Cerebellar cortex (tissue), 1 donor: ENCODE data around the gene PLEKHA8.

Source experiments
- DNase-seq: peaks from one replicate; pipeline ENCODE4 v3.0.0-alpha.2; 2015; ENCODE audit warnings: low spot score

The PLEKHA8 gene

DNA sequence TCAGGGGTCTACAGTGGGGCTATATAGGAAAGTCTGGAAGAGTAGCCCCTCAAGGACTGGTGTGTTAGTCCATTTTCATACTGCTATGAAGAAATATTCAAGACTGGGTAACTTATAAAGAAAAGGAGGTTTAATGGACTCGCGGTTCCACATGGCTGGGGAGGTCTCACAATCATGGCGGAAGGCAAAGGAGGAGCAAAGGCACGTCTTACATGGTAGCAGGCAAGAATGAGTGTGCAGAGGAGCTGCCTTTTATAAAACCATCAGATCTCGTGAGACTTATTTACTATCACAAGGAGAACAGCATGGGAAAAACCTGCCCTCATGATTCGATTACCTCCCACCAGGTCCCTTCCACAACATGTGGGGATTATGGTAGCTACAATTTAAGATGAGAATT, 4.7 kb upstream of the PLEKHA8 start:
- no peak for DNase-seq

DNA sequence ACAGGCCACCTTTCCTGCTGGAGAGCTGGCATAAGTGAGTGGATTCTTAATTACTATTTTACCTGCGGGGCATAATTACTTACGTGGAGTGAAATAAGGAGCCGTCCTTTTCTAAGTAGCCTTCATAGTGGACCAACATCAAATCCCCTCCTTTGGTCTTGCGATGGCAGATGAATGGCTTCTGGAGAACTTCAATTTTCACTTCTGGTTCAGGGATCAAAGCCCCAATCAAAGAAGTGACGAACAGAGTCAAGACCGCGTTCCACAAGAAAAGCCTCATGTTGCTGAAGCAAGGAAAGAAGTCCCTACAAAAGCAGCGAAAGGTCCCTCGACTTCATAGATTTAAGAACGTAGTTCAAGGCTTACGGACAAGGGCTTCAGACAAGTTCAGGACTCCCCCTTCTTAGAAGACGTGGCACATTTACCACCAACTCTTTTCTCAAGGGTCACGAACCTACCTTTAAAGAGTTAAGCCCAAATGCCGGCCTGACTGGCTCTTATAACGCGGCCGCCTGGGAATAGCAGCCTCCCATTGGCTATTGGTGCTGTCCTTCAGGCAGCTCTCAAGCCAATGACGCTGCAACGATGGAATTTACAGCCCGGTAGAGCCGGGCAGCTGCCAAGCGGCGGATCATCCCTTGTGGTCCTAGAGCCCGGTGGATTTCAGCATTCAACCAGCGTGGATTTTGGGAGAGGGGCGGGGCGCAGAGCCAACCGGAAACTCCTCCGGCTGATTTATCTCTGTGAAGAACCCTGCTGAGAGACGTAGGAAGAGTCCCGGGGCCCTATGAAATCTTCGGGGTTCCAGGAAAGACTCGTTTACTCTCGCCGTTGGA, 1.8 kb upstream of the PLEKHA8 start, which contains the start of gene FKBP14:
TSS of gene FKBP14 (minus strand) at position 474 of the 836 bp plus-strand sequence. CDS start at position 280, 194 bp downstream.
- peak; percentile 100 for DNase-seq

DNA sequence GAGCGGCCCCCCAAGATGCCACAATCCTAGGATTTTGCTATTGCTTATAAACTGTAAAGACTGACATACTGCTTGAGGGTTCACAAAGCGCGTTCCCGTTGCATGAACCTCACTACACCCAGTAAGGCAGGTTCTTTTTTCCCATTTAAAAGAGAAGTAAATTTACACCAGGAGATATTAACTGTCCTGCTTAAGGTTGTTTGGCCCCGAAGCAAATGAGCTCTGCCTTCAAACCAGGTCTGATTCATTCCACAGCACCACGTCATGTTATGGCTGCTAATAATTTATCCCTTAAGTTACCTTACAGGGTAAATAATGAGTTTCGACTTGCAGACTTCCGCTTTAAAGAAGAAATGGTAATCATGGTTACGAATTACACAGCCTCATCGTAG, 1.2 kb upstream of the PLEKHA8 start:
- no peak for DNase-seq

DNA sequence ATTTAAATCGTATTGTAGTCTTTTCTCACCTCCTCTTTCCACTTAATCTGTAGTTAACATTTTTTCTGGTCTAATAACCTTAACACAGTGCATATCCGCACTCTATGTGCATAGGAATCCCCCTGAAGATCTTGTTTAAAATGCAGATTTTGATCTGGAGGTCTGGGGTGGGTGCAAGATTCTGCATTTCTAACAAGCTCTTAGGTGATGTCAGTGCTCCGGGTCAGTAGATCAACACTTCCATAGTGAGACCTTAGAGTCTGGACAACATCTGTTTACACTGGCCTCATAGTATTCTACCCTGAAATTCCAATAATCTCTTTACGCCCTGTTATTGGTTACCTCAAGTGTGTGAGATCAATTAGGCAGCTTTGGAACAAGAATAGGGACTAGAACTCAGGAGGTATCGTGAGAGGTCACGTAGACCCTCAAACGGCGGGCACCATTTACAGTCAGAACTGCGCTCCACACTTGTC, 434 bp upstream of the PLEKHA8 start:
- DNase-seq, result no peak

DNA sequence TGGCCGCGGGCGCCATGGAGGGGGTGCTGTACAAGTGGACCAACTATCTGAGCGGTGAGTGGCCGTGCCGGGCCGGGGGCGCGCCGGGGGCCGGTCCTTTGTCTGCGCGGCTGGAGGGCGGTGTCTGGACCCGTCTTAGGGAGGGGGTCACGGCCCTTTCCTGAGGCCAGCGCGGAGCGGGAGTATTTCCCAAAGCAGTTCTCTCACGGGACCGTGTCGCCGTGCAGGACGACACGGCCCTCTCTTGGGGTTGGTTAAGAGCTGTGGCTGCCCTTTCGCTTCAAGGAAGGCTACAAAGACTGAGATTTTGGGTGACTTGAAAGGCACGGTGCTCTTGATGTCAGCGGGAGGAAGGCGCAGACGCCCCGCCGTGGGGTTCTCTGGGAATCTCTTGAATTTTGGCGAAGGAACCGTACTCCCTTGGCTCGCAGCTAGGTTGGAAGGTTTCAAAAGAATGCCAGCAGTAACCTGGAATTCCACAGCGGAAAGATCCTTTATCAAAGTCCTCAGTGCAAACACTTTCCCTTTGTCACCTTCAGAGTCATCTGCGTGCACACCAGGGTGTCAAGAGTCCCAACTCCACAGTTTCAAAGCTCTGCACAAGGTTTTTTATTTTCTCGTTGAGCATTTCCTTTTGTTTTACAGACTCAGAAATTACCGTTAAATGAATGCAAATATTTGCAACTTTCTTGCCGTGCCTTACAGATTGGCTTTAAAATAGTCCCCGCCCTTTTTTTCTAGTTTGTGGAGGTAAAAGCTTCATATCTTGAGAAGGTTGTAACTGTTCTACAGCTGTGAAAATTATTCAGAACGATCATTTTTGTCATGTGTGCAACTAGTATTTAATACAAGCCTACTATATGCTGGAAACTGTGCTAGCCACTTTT, 780 bp downstream of the PLEKHA8 start:
- peak; percentile 65 for DNase-seq

DNA sequence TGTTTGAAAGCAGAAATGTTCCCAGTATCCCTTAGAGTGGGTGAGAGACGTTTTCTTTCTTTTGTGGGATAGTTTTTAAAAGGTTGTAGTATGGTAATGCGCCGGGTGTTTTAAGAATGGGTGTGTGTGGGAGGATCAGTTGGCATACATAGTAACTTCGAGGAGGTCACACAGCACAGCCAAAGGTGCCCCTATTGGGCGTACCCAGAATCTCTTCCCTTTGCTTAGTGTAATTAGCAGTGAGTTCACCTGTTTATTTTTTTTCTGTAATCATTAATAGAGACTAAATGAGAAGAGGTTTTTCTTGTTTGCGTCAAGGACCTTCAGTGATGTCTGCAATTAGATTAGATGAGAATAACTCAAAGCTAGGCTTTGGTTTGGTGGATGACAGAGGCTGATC, 1.5 kb downstream of the PLEKHA8 start:
- peak; percentile 25 for DNase-seq

DNA sequence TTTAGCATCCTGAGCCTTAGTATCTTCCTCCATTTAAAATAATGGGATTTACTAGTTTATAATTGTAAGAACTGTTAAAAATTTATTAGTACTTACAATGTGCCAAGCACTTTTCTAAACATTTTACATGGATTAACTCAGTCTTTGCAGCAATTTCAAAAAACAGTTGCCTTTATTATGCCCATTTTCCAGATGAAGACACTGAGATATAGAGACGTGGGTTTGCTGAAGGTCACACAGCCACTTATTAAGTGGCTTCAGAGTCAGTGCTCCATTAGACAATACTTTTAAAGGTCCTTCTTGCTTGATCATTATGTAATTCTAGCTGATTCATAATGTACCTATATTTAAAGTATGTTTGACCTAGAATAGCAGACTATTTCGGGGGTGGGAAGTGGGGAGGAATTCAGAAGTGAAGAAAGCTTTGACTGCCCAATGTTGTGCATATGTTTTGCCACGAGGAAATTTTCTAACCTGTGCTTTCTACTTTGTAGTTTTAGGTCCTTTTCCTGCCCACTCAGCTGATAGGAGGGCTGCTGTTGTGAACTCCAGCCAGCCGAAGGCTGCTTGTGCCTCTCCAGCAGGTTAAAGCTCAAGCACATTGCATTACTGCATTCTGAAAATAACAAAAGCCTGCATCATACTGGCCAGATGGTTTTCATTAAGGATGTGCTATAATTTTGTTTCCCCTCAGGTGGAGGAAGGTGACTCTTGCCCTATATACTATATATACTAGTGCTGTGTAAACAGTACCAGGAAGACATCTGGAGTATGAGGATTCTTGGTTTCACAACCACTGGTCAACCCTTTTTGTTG, 4.3 kb downstream of the PLEKHA8 start:
- DNase-seq, result no peak

DNA sequence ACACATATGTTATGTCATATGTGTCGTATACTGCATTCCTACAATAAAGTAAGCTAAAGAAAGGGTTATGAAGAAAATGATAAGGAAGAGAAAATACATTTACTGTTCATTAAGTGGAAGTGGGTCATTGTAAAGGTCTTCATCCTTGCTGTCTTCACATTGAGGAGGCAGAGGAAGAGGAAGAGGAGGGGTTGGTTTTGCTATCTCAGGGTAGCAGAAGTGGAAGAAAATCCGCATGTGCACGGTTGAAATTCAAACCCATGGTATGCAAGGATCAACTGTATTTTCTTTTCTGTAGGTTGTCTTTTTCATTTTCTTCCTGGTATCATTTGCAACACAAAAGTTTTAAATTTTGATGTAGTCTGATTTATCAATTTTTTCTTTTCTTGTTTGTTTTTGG, 6.3 kb downstream of the PLEKHA8 start:
- no peak for DNase-seq

DNA sequence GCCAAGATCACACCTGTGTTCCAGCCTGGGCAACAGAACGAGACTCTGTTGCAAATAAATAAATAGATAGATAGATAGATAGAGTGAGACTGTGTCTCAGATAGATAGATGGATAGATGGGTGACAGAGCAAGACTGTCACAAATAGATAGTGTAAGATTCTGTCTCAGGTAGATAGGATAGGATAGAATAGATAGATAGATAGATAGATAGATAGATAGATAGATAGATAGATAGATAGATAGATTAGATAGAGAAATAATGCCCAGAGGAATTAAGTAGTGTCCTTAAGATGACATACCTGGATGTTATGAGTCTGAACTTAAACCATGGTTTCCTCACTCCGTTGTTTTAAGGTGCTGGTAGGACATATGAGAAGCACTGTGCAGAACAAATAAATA, 8.0 kb downstream of the PLEKHA8 start:
- no peak for DNase-seq

DNA sequence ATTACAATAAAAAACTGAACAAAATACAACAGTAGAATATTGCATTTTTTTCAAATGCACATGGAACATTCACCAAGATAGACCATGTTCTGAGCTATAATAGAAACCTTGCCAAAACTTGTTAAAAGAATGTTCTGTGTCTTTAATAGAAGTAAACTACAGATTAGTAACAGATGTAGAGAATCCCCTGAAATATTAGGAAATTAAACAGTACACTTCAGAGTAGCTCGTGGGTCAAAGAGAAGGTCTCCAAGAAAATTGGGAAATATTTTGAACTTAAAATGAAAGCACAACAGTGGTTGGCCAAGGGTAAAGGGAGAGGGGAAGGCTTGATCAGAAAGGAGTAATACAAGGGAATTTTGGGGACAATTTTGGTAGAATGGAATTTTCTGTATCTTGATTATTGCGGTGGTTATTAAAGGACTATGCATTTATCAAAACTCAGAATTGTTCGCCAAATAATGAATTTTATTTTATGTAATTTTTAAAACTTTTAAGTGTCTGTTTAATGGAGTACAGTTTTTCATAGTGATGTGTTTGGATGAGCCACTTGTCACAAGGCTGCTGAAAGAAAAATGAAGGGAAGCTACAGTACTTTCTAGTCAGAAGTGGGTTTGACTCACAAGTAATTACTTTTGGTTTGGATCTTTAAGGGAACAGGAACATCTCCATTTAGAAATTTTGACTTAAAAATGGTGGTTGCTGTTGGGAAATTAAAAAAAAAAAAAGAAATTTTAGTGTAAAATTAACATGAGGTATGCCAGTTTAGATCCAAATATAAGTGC, 10.2 kb downstream of the PLEKHA8 start:
- DNase-seq, result no peak

DNA sequence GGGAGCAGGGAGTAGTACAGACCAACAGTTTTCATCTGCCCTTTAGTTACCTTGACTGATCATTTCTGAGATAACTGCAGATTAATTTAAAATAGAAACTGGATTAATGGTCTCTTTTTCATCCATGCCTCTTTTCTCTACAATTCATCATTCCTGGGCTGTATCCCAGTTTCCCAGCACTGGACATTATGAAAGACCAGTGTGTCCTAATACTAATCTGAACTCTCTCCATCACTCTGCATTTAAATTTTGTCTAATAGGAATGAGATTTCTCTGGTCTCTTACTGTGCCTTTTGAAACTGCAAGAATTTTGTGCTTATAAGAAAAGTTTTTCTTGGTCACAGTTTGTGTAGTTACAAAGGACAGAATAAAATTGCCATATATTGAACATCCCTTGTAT, 12.7 kb downstream of the PLEKHA8 start:
- no peak for DNase-seq

DNA sequence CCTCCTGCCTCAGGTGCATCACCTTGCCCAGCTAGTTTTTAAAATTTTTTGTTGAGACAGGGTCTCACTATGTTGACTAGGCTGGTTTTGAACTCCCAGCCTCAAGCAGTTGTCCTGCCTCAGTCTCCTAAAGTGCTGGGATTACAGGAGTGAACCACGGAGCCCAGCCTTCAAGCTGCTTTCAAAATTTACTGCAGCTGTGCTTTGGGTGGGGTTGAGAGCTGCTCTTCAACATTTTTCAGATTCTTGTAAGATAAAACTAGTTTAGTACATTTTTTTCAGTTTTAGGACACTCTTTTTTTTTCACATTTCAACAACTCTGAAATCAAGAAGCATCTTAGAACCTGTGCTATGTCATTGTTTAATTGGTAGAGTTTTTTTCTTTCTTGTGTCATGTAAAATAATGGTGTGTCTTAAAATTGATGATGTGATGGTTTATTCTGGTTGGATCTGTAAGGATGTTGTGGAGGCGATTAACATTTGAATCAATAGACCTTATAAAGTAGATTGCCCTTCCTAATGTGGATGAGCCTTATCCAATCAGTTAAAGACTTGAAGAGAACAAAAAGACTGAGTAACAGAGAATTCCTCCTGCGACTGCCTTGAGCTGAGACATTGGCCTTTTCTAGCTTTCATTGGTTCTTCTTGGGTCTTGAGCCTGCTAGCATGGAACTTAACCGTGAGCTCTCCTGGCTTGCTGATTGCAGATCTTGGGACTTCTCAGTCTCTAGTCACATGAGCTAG, 13.5 kb downstream of the PLEKHA8 start:
- DNase-seq, result no peak

DNA sequence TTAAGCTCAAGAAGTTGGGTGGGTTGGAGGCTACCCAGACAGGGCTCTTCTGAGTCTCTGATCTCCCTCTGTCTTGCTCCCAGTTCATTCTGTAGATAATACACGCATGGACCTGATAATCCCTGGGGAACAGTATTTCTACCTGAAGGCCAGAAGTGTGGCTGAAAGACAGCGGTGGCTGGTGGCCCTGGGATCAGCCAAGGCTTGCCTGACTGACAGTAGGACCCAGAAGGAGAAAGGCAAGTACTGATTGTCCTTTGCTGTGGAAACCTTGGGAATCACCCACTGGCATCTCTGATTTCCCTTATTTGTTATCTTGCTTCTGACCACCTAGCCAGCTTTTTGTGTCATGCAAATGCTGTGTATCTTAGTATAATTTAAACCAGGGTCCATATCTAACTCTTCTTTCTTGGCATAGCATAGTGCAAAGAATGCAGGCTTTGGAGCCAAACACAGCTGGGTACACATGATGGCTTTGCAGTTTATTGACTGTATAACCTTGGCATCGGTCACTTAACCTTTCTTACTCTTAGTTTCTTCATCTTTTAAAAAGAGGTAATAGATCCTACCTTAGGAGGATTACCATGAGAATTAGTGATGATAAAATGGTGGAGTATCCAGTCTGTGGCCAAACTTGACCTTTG, 18.0 kb downstream of the PLEKHA8 start:
- DNase-seq, result no peak

DNA sequence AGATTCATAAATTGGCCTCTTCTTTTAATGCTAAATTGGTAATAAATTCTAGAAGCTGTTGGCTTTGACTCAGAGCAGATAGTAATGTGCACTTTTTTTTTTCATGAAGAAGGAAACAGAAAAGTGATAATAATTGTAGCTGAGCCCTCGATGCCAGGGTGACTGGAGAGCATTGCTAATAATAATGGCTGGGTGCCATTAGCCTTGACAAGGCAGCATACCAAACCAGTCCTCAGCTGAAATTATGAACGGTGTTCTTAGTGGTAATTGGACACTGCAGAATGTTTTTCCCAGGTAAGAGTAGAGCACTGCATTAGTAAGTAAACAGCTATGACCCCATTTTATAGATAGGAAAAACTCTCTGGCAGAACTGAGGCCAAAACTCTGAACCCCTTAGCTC, 18.9 kb downstream of the PLEKHA8 start:
- no peak for DNase-seq

DNA sequence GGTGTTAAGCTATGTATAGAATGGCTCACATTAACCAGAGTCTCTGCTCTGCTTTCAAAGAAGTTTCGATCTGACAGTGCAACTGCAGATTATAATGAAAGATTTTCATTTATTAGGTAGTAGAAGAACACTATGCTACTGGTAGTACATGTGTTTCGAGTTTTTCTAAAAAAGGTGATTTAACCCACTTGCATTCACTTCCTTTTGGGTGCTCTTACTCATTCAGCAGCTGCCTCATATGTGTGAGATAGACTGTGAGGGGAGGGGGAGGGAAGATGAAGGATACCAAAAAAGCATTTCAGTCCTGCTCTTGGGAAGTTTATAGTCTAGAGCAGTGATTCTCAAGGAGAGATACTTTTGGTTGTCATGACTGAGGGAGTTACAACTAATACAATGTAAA, 20.4 kb downstream of the PLEKHA8 start:
- DNase-seq, result no peak

DNA sequence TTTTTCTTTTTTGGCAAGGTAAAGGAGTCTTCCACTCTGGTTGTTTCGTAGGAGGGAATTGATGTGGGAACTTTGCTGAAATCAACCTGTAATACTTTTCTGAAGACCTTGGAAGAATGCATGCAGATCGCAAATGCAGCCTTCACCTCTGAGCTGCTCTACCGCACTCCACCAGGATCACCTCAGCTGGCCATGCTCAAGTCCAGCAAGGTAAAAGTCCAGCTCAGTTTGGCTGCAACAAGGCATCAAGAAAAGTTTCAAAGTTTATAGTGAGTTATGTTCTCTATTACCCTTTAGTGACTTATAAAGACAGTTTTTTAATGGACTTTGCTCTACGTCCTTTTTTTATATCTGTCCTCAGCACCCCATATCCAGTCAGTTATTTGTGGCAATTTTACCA, 21.0 kb downstream of the PLEKHA8 start:
- DNase-seq, result no peak

DNA sequence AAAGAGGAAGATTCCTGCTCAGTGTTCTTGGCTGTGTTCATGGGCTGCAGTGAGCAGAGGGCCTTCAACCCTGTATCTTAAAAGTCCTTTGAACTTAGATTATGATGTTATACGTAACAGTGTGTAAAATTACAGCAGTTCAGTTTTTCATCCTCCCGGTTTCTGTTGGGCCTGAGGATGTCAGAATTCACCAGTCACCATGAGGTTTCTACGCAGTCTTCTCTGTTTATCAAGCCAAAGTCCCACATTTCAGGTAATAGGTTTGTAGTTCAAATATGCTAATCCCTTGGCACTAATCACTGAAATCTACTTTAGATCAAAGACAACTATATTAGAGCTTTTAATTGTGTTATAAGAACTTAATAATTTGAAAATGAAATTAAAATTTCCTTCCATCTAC, 24.9 kb downstream of the PLEKHA8 start:
- no peak for DNase-seq

DNA sequence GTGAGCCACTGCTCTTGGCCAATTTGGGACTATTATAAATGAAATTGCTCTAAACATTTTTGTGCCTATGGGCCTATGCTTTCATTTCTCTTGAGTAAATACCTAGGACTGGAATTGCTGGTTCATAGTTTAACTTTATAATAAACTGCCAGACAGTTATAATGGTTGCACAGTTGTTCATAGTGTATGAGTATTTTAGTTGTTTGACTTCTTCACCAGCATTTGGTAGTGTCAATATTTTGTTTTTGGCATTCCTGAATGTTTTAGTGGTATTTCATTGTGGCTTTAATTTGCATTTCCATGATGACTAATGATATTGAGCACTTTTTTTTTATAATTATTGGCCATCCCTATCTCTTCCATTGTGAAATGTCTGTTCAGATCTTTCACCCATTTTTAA, 29.5 kb downstream of the PLEKHA8 start:
- DNase-seq, result no peak

DNA sequence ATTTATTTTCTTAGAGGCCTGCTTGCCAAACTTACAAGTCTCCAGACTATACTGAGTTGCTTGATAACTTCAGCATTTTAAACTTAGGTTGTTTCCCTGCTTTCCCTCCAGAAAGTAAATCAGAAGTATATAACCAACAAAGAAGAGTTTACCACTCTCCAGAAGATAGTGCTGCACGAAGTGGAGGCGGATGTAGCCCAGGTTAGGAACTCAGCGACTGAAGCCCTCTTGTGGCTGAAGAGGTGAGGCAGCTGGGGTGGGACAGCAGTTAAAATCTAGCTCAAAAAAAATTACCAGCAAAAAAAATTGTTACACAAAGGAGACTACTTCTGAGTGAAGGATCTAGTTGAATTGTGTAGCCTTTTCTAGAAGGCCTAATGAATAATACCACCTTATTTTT, 33.6 kb downstream of the PLEKHA8 start:
- DNase-seq, result peak; percentile 58

DNA sequence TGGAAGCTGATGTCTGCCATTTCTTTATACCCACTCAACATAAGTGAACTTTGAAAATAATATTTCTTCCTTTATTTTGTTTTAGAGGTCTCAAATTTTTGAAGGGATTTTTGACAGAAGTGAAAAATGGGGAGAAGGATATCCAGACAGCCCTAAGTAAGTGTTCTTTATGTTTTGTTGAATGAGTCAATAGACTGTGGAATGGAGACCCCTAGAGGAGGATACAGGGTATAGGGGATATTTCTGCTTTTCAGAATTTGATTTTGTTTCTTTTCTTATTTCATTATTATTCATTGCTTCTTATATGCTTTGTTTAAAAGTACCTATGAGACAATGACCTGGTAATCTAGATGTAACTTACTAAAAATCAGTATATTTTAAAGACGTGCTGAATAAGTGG, 34.4 kb downstream of the PLEKHA8 start:
- peak; percentile 78 for DNase-seq
